Lung (tissue), 12 donors: ENCODE data around the gene ACTN1. TPM values are rescaled to one million over a fixed set of nuclear protein-coding genes. Genes with fewer than 3 reads are reported as not detected.

Experiments
- ATAC-seq: fragments of 200-7000 bp; cut with Tn5 transposase; one replicate; pipeline ENCODE4 v1.9.1; 2020; ENCODE audit warnings: moderate number of reproducible peaks; ENCODE audit not compliant: insufficient read depth, low FRiP score
- DNase-seq, 3 donors: peaks; one replicate each; pipeline ENCODE4 v3.0.0-alpha.2; 2013 to 2017
- H3K27ac ChIP-seq, 2 donors: one replicate each; pipeline ENCODE4 v1.5.1; 2013; ENCODE audit warnings: mild to moderate bottlenecking in 2 of 2, moderate library complexity in 2 of 2, control low read depth in 1 of 2, inconsistent platforms in 1 of 2, low read depth in 1 of 2, low read length in 1 of 2
- H3K27me3 ChIP-seq, 3 donors: one replicate each; pipeline ENCODE4 v1.5.1; 2013; ENCODE audit warnings: low read length in 2 of 3; ENCODE audit not compliant: control insufficient read depth in 3 of 3, insufficient read depth in 3 of 3
- H3K36me3 ChIP-seq, 4 donors: one replicate each; pipeline ENCODE4 v1.5.1; 2013; ENCODE audit warnings: low read length in 4 of 4, mild to moderate bottlenecking in 1 of 4, moderate library complexity in 1 of 4; ENCODE audit not compliant: control insufficient read depth in 4 of 4, insufficient read depth in 4 of 4
- H3K4me1 ChIP-seq, 5 donors: one replicate each; pipeline ENCODE4 v1.5.1; 2013; ENCODE audit warnings: low read length in 5 of 5, mild to moderate bottlenecking in 2 of 5, moderate library complexity in 1 of 5; ENCODE audit not compliant: control insufficient read depth in 5 of 5, insufficient read depth in 5 of 5
- H3K4me3 ChIP-seq: one replicate; pipeline ENCODE4 v1.5.1; 2013; ENCODE audit warnings: mild to moderate bottlenecking, control low read depth, moderate library complexity
- H3K9ac ChIP-seq, 2 donors: one replicate each; pipeline ENCODE4 v1.5.1; 2013; ENCODE audit warnings: low read length in 2 of 2, control low read depth in 1 of 2; ENCODE audit not compliant: insufficient read depth in 1 of 2
- H3K9me3 ChIP-seq, 4 donors: one replicate each; pipeline ENCODE4 v1.5.1; 2013; ENCODE audit warnings: low read length in 3 of 4, mild to moderate bottlenecking in 1 of 4, moderate library complexity in 1 of 4; ENCODE audit not compliant: control insufficient read depth in 4 of 4, insufficient read depth in 3 of 4
- WGBS, 2 donors: extraction: QIAGEN DNeasy Blood & Tissue Kit; methylation state at CpG; one replicate each; pipeline ENCODE4 v1.1.7; 2013; 5-methylcytosine and 5-hydroxymethylcytosine counted together
- polyA plus RNA-seq, 2 donors: library from polyadenylated mRNA; stranded (reverse); fragments of 200-250 nt; gene quantifications; one replicate each; pipeline ENCODE4 v1.2.1, GENCODE V29; 2013
- total RNA-seq, 2 donors: library from RNA; depleted of rRNA in 1 of 2; stranded (reverse); fragments of >200 nt in 1 of 2; gene quantifications; one replicate each; pipeline ENCODE4 v1.2.1, GENCODE V29; 2014 to 2021
- TF ChIP-seq, protein P1 (sequence below): IDR thresholded peaks from 2 replicates; pipeline ENCODE4 v1.5.1; 2012; ENCODE audit warnings: mild to moderate bottlenecking; ENCODE audit errors: control extremely low read depth, extremely low read depth
- donor health status: control.
- donor health status: control.
- donor health status: Bipolar disorder and iron deficiency.
- donor health status: healthy.
- donor health status: DM: yes; HTN: yes; CAD: no.

The ACTN1 gene
- total and polyA plus RNA-seq, 4 donors: 40.9 to 168 (median 117) TPM

DNA sequence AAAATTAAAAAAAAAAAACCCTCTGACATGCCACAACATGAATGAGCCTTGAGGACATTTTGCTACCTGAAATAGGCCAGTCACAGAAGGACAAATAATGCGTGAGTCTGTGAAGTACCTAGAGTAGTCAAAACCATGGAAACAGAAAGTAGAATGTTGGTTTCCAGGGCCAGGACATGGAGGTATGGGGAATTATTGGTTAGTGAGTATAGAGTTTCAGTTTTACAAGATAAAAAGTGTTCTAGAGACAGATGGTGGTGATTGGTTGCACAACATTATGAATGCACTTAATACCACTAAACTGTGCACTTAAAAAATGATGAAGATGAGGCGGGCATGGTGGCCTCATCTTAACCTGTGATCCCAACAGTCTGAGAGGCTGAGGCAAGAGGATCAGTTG, 138.6 kb downstream of the ACTN1 start:
- Histone ChIP-seq H3K4me1 (peaks cover 0 to 25% (median 0%) of the 10 kb centered on the region in 5 donors), H3K4me3 (no peak overlapping the region), H3K36me3 (peaks cover 0 to 2% (median 0%) of the 10 kb centered on the region in 4 donors), H3K27ac (no peak overlapping the region), H3K9me3 (peaks cover 0 to 2% (median 1%) of the 10 kb centered on the region in 4 donors), H3K9ac (no peak overlapping the region), H3K27me3 (no peaks in the 10 kb centered on the region)
- WGBS, 2 donors: 84 to 92% methylated on average over 2 of the region's 2 CpGs
- TF ChIP-seq, protein P1, sequence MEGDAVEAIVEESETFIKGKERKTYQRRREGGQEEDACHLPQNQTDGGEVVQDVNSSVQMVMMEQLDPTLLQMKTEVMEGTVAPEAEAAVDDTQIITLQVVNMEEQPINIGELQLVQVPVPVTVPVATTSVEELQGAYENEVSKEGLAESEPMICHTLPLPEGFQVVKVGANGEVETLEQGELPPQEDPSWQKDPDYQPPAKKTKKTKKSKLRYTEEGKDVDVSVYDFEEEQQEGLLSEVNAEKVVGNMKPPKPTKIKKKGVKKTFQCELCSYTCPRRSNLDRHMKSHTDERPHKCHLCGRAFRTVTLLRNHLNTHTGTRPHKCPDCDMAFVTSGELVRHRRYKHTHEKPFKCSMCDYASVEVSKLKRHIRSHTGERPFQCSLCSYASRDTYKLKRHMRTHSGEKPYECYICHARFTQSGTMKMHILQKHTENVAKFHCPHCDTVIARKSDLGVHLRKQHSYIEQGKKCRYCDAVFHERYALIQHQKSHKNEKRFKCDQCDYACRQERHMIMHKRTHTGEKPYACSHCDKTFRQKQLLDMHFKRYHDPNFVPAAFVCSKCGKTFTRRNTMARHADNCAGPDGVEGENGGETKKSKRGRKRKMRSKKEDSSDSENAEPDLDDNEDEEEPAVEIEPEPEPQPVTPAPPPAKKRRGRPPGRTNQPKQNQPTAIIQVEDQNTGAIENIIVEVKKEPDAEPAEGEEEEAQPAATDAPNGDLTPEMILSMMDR: no peak
- ATAC-seq (no peak), DNase-seq (no peak)

DNA sequence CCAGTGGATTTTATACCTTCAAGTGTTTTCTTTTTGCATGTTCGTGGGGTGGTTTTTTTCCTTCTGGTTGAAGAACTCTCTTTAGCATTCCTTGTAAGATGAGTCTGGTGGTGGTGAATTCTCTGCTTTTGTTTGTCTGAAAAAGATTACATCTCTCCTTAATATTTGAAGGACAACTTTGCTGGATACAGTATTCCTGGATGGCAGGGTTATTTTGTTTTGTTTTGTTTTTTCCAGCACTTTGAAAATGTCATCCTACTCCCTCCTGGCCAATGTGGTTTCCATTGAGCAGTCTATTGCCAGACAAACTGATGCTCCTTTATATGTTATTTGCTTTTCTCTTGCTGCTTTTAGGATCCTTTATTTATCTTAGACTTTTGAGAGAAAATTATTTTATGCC, 143.0 kb downstream of the ACTN1 start:
- Histone ChIP-seq H3K27ac (no peak overlapping the region), H3K27me3 (no peaks in the 10 kb centered on the region), H3K36me3 (peaks cover 0 to 2% (median 0%) of the 10 kb centered on the region in 4 donors), H3K9ac (no peak overlapping the region), H3K9me3 (peaks cover 0 to 2% (median 1%) of the 10 kb centered on the region in 4 donors), H3K4me1 (peaks cover 0 to under 1% (median 0%) of the 10 kb centered on the region in 5 donors), H3K4me3 (no peak overlapping the region)
- ATAC-seq (no peak), DNase-seq (no peak)
- TF ChIP-seq, protein P1: no peak
- WGBS, 2 donors: 92 to 96% methylated on average over 1 of the region's 1 CpG

DNA sequence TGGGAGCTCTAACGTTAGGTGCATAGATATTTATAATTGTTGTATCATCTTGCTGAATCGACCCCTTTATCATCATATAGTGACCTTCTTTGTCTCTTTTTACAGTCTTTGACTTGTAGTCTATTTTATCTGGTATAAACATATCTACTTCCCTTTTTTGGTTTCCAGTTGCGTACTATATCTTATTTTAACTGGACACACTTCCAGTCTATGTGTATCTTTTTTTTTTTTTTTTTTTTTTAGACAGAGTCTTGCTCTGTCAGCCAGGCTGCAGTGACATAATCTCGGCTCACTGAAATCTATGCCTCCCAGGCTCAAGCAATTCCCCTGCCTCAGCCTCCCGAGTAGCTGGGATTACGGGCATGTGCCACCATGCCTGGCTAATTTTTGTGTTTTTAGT, 144.3 kb downstream of the ACTN1 start:
- Histone ChIP-seq H3K4me3 (no peak overlapping the region), H3K4me1 (no peaks in the 10 kb centered on the region), H3K36me3 (no peaks in the 10 kb centered on the region), H3K9me3 (peaks cover 0 to 2% (median 1%) of the 10 kb centered on the region in 4 donors), H3K27ac (no peak overlapping the region), H3K27me3 (no peaks in the 10 kb centered on the region), H3K9ac (no peak overlapping the region)
- DNase-seq: no peak
- TF ChIP-seq, protein P1: no peak
- ATAC-seq: no peak
- WGBS, 2 donors: 72 to 81% methylated on average over 6 of the region's 6 CpGs

DNA sequence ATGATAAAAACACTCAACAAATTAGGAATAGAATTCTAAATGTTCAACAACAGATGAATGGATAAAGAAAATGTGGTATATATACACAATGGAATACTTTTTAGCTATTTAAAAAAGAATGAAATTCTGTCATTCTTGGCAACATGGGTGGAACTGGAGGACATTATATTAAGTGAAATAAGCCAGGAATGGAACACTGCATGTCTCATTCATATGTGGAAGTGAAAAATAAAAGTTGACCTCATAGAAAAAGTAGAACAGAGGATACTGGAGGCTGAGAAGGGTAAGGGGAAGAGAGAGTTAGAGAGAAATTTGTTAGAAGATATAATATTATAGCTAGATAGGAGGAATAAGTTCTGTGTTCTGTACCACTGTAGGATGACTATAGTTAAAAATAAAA, 150.4 kb downstream of the ACTN1 start:
- no peak for DNase-seq
- Histone ChIP-seq H3K27me3 (no peaks in the 10 kb centered on the region), H3K36me3 (no peaks in the 10 kb centered on the region), H3K9me3 (no peaks in the 10 kb centered on the region), H3K4me3 (no peak overlapping the region), H3K4me1 (no peaks in the 10 kb centered on the region), H3K9ac (no peak overlapping the region), H3K27ac (no peak overlapping the region)
- TF ChIP-seq, protein P1: no peak
- no peak for ATAC-seq
